ENCODE data around the gene SRRT. TPM values are rescaled to one million over a fixed set of nuclear protein-coding genes. Genes with fewer than 3 reads are reported as not detected.
"Not testable (repeated sequence)": the region's sequence is repeated elsewhere in the genome, so short reads cannot be mapped to it uniquely, and the experiment has no call there.

The SRRT gene
- total RNA-seq, 1 experiment from 2014 or later = 73.9 TPM

GRCh38 chr7:100929808-100930174 is 54.9 kb downstream of the SRRT start:
- no peak for DNase-seq (ENCODE audit: low read depth)

DNA sequence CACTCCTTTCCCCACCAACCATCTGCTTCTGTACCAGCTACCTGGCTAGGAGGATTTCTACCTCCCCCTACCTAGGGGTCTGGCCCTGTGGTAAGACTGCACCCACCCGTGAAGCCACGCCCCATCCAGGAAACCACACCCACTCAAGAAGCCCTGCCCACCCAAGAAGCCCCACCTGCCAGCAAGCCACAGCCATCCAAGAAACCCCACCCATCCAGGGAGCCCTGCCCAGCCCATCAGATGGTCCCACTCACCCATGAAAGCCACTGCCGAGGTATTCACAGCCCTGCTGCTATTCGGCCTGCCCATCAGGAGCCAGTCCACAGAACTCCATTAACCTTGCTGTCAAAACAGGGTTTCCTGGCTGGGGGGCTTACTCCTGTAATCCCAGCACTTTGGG is 58.8 kb downstream of the SRRT start:
- DNase-seq (ENCODE audit: low read depth) = no peak

GRCh38 chr7:100935381-100935780 is 60.5 kb downstream of the SRRT start:
- not testable (repeated sequence) for DNase-seq (ENCODE audit: low read depth)

GRCh38 chr7:100936167-100936566 is 61.3 kb downstream of the SRRT start:
- DNase-seq (ENCODE audit: low read depth) = not testable (repeated sequence)

Other genes with a start within 250 kb of the SRRT start
- 1.6 and 1.8 TPM in 2 replicates for gene TFR2, start 233.6 kb upstream of the SRRT start, total RNA-seq (2014; rRNA removed; shearing (Covaris generic))
- not detected in 2 replicates for gene ACTL6B, start 218.7 kb upstream of the SRRT start, total RNA-seq (2014; rRNA removed; shearing (Covaris generic))
- 88.6 and 151 TPM in 2 replicates for gene GNB2, start 201.4 kb upstream of the SRRT start, total RNA-seq (2014; rRNA removed; shearing (Covaris generic))
- 4.0 and 12.2 TPM in 2 replicates for gene GIGYF1, start 180.9 kb upstream of the SRRT start, total RNA-seq (2014; rRNA removed; shearing (Covaris generic))
- gene POP7, start 169.0 kb upstream of the SRRT start, total RNA-seq (2014; rRNA removed; shearing (Covaris generic)) = 55.9 and 69.5 TPM in 2 replicates
- not detected in 2 replicates for gene EPO, start 154.6 kb upstream of the SRRT start, total RNA-seq (2014; rRNA removed; shearing (Covaris generic))
- gene ZAN, start 141.5 kb upstream of the SRRT start, total RNA-seq (2014; rRNA removed; shearing (Covaris generic)) = not detected in 2 replicates
- gene EPHB4, start 47.6 kb upstream of the SRRT start, total RNA-seq (2014; rRNA removed; shearing (Covaris generic)) = 26.3 and 36.8 TPM in 2 replicates
- gene SLC12A9, start 22.4 kb upstream of the SRRT start, total RNA-seq (2014; rRNA removed; shearing (Covaris generic)) = 6.2 and 17.2 TPM in 2 replicates
- gene TRIP6, start 7.7 kb upstream of the SRRT start, total RNA-seq (2014; rRNA removed; shearing (Covaris generic)) = 80.1 and 106 TPM in 2 replicates
- 0.91 and 1.3 TPM in 2 replicates for gene UFSP1, start 14.6 kb downstream of the SRRT start, total RNA-seq (2014; rRNA removed; shearing (Covaris generic))
- not detected in 2 replicates for gene ACHE, start 20.8 kb downstream of the SRRT start, total RNA-seq (2014; rRNA removed; shearing (Covaris generic))
- gene MUC3A, start 74.4 kb downstream of the SRRT start, total RNA-seq (2014; rRNA removed; shearing (Covaris generic)) = not detected in 2 replicates
- 1.4 and 4.5 TPM in 2 replicates for gene MUC12, start 94.5 kb downstream of the SRRT start, total RNA-seq (2014; rRNA removed; shearing (Covaris generic))
- gene MUC17, start 145.0 kb downstream of the SRRT start, total RNA-seq (2014; rRNA removed; shearing (Covaris generic)) = not detected in 2 replicates
- 4.2 and 11.9 TPM in 2 replicates for gene TRIM56, start 210.4 kb downstream of the SRRT start, total RNA-seq (2014; rRNA removed; shearing (Covaris generic))

Measured in M059J (cell line).